VCaP (cell line): ENCODE data around the gene PPP1R18.

Experiments
- H3K27ac ChIP-seq: fragments of 450-650 bp; 2 replicates; pipeline ENCODE4 v1.5.1; 2017
- TF ChIP-seq, protein P1 (sequence below): fragments of 450-650 bp; conservative IDR thresholded peaks from 2 replicates; pipeline ENCODE4 v1.5.1; 2017; ENCODE audit warnings: mild to moderate bottlenecking, moderate library complexity

PPP1R18 gene

DNA sequence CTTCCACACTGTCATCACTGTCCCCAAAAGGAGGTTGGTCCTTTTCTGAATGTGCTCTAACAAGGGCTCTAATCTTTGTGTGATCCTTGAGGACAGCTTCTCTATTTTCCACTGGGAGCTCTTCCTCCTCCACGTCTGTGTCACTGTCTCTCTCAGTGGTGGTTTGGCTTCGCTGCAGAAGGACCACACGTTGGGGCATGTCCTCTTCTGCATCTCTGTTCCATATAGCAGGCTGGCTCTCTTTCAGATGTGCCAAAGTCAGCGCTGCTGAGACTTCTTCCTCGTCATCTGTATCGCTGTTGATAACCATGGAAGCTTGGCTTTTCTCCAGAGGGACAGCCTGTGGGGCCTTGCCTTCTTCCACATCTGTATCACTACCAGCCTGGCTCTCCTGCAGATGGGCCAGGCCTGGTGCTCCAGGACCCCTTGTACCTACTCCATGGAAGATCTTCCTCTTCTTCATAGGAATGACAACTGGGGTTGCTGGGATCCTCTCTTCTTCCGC, 26.0 kb upstream of the PPP1R18 start:
- TF ChIP-seq, protein P1, sequence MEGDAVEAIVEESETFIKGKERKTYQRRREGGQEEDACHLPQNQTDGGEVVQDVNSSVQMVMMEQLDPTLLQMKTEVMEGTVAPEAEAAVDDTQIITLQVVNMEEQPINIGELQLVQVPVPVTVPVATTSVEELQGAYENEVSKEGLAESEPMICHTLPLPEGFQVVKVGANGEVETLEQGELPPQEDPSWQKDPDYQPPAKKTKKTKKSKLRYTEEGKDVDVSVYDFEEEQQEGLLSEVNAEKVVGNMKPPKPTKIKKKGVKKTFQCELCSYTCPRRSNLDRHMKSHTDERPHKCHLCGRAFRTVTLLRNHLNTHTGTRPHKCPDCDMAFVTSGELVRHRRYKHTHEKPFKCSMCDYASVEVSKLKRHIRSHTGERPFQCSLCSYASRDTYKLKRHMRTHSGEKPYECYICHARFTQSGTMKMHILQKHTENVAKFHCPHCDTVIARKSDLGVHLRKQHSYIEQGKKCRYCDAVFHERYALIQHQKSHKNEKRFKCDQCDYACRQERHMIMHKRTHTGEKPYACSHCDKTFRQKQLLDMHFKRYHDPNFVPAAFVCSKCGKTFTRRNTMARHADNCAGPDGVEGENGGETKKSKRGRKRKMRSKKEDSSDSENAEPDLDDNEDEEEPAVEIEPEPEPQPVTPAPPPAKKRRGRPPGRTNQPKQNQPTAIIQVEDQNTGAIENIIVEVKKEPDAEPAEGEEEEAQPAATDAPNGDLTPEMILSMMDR: no peak
- H3K27ac ChIP-seq: no peak overlapping the region

DNA sequence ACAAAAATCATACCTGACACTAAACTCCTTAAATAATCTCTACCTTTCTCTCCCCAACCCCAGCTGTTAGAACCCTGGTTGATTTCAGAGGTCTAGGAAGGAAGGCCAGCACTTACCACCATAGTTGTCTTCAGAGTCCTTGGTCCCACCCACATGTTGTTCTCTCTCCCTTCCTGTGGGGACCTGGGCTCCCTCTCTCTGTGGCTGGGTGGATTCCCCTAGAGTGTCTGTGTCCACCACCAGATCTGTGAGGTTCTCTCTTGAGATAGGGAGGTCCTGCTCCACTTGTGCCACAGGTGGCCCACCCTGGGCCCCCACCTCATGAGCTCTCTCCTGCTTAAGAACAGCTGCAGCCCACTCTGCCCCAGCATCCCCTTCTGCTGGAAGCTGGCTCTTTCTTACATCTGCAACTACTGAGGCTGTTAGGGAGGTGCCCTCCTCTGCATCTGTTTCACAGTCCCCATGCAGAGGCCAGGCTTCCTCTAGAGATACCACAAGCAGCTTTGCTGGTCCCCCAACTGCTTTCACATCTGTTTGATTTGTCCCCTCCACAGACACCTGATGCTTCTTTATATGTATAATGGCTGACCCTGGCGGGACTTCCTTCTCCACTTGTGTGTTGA, 25.4 kb upstream of the PPP1R18 start:
- TF ChIP-seq, protein P1: no peak

DNA sequence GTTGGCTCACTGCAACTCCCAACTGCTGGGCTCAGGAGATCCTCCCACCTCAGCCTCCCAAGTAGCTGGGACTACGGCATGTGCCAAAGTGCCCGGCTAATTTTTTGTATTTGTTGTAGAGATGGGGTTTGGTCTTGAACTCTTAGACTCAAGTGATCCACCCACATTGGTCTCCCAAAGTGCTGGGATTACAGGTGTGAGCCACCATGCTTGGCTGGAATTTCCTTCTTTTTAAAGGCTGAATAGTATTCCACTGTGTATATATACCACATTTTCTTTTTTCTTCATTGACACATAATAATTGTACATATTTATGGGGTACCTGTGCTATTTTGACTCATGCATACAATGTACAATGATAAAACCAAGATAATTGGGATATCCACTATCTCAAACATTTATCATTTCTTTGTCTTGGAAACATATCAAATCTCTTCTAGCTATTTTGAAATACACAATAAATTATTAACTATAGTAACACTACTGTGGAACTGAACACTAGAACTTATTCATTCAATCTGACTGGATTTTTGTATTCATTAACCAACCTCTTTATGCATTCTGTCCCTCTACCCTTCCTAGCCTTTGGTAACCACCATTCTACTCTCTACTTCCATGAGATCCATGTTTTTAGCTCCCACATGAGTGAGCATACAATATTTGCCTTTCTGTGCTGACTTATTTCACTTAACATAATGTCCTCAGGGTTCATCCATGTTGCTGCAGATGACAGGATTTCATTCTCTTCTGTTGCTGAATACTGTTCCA, 22.8 kb upstream of the PPP1R18 start:
- TF ChIP-seq, protein P1: no peak
- H3K27ac ChIP-seq: no peak overlapping the region

More for the DNA sequence above, 25.4 kb upstream of the PPP1R18 start:
- no peak overlapping the region for H3K27ac ChIP-seq

DNA sequence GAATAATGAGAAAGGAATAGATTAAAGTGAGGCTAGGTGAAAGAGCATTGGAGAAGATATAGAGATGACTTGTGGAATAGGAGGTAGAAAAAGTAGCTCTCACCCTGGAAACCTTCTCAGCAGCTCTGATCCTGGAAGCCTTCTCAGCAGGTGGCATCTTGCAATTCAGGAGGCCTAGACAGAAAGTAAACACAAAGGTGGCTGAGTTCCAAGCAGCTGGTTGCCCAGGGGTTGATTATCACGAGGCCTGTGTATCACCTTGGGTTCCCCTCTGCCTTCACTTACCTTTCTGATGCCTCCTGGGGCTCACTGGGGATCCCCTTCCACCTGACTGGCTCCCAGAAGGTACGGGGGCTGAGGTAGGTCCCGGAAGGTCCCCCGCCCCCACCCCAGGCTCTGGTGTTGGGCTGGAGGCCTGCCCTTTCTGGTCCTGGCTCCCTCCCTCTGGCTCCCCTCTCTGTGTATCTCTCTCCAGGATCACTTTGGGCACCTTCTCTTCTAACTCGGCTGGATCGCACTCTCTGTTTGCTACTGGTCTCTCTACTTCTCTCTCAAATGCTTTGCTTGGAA, 20.9 kb upstream of the PPP1R18 start:
- TF ChIP-seq, protein P1: no peak
- peak overlapping the region; percentile 16; the same call in 1 of the 2 replicates for H3K27ac ChIP-seq

DNA sequence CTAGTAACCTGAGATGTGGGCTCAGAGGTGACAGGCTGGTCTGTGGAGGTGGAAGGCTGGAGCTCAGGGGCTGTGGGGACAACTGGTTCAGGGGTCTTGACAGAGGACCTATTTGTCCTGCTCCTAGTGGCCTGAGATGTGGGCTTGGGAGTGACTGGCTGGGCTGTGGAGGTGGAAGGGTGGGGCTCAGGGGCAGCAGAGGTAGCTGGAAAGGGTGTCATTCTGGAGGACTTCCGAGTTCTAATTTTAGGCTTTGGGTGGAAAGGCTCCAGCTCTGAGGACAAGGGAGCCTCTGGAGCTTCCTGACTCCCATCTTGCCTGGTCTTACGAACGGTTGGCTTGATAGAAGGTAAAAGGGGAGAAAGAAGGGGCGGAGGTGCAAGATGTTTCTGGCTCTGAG, 19.2 kb upstream of the PPP1R18 start:
- TF ChIP-seq, protein P1: no peak
- H3K27ac ChIP-seq: no peak overlapping the region

DNA sequence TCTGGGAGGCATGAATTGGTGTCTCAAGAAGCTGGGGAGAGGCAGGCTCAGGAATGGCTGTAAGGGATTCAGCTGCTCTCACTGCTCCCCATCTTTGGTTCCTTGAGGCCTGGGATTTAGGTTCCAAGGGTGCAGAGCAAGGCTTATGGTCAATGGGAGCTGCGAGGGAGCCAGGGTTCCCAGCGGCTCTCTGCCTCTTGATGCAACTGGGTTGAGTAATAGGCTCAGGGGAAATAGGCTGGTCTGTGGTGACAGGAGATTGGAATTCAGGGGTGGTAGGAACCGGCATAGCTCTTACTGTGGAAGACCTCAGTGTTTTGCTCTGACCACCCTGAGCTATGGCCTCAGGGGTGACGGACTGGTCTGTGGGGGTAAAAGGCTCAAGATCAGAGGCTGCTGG, 17.4 kb upstream of the PPP1R18 start:
- TF ChIP-seq, protein P1: no peak
- H3K27ac ChIP-seq: no peak overlapping the region

DNA sequence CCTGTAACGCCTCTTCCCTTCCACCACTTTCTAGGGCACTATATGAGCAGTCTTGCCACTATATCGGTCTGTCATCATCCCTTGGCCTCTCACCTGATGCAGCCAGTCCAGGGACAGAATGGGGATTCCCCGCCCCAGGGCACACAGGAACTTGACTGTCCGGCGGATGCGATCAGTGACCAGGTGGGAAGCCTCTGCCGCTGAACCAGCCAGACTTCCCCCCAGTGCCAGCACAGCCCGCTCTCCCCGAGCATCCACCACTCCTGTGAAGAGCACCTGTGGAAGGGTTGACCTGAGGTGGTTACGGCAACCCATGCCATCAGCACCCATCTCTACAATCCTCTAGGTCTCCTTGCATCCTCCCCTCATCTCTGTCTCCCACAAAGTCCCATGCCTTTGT, 16.6 kb upstream of the PPP1R18 start:
- no peak overlapping the region for H3K27ac ChIP-seq
- TF ChIP-seq, protein P1: no peak
